ENCODE data around the gene MYLK4.
A peak's percentile ranks its signal among the peaks of the same experiment; 100 is the strongest.

The MYLK4 gene

DNA sequence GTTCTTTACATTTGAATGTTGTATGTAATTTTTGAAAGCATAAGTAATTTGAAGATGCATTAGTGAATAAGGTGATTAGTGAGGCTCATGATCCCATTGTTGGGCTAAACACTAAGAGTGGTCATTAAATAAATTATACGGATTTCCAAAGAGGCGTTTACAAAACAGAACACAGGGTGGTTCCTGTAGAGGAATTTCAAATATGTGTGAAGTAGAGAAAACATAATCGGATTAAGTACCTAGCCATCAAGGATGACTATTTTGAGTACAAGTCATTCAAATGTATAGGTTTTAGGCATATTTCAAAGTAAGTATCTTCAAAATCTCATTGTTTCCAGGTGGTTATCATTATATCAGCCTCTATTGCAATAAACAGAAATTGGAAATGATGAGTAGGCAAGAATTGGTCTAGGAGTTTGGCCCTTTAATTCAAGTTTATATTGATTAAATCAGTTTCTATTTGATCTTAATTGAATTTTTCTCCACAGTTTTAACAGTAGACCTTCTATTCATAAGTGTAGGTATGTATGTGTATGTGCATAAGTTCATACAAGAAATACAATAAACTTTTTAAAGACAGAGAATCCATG, 94.8 kb downstream of the MYLK4 start:
- no peak for DNase-seq

DNA sequence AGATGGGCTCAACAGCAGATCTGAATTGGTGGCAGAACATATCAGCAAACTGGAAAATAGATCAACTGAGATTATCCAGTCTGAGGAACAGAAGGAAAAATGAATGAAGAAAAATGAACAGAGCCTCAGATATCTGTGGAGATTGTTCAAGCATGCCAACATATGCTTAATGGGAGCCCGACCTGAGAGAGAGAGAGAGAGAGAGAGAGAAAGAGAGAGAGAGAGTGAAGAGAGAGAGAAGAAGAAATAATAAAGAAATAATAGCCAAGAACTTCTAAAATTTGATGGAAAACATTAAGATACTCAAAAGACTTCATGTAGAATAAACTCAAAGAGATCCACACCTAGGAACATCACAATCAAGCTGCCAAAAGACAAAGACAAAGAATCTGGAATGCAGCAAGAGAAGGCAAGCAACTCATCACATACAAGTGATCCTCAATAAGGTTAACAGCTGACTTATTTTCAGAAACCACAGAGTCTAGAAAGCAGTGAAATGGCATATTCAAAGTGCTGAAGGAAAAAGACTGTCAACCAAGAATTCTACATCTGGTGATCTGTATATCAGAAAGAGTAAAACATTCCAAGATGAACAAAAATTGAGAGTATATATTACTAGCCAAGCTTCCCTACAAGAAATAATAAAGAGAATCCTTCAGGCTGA, 97.2 kb downstream of the MYLK4 start:
- DNase-seq = no peak

DNA sequence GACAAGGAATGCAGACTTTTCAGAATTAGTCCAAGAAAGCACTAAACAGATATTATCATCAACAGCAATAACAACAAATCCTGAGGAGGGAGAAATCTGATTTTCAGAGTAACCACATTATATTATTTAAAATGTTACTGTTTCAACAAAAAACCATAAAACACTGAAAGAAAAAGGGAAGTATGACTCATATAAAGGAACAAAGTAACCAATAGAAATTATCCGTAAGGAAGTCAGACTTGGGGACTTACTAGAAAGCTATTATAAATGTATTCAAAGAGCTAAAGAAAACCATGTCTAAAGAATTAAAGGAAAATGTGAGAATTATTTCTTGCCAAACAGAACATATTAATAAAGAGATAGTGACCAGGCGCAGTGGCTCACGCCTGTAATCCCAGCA, 98.1 kb downstream of the MYLK4 start:
- DNase-seq = no peak

DNA sequence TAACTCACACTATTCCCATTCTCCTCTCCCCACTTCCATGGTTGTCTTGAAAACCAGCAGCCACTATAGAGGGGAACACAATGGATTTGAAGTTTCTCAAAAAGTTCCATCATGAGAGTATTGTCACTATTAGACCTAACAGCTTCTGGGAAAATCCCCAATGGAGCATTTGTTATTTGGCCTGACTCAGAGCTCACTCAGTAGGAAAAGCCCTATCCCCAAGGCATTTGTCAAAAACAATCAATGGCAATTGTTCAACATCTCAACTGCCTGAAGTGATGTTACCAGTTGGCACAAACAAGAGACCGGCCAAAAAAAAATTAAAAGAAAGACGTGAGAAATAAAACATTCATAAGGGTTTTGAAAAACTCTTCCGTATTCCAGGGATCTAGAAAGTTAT, 98.8 kb downstream of the MYLK4 start:
- DNase-seq = no peak

DNA sequence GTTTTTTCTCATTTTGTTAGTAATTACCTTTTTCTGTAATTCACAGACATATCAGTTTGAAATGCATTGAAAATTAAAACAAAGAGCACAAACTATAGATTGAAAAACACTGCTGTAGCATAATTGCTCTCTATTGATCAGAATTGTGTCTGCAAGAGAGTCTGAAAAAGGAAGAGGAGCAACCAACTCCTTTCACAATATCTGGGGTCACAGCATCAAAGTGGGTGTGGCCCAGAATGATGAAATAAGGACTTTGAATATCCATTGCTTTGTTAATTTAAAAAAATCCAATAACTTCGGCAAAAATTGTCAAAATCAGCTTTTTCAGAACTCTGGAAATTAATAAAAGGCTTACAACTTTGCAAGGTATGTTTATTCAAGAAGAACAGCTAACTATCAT, 99.2 kb downstream of the MYLK4 start:
- no peak for DNase-seq

DNA sequence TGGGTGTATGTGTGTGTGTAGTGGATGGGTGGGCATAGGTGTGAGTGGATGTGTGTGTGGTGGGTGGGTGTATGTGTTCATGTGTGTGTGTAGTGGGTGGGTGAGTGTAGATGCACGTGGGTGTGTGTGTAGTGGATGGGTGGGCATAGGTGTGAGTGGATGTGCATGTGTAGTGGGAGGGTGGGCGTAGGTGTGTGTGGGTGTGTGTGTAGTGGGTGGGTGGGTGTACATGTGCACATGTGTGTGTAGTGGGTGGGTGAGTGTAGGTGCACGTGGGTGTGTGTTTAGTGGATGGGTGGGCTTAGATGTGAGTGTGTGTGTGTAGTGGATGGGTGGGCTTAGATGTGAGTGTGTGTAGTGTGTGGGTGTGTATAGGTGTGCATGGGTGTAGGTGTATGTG, 104.4 kb downstream of the MYLK4 start:
- DNase-seq = no peak

DNA sequence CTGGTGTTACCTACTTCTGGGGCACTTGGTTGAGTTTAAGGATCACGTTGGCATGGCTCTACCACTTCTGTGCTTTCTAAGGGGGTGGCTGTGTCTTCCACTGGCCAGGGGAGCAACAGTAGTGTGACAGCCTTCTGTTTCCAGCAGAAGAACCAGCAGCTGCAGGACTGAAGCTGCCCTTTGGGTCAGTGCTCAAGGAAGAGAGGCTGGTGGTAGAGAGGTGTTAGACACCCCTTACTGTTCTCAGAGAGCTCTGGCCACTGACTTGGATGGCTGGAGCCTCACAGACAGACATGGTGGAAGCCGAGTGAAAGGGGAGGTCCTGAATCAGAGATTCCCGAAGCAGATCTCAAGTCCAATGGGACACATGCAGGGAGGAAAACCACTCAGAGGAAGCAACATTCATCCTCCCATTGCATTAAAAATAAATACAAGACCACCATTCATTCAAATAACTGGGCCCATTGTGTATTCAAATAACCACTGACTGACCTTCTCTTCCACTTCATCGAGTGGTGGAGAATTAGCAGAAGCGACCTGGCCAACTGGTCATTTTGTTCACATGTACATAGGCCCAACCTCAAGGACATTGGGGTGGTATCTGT, 106.7 kb downstream of the MYLK4 start:
- DNase-seq = no peak

DNA sequence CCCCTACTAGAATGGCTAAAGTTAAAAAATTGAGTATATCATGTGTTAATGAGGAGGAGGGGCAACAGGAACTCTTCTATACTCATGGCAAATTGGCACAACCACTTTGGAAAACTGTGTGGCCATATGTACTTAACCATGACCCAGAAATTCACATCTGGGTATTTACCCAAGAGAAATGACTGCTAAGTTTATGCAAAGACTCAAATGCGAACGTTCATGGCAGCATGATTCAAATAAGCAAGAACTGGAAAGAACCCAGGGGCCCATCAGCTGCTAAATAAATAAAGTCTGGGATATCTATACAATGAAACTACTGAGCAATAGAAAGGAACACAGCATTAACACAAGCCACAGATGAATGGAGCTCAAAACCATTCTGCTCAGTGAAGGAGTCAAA, 107.6 kb downstream of the MYLK4 start:
- peak; percentile 90 to 95 for DNase-seq

DNA sequence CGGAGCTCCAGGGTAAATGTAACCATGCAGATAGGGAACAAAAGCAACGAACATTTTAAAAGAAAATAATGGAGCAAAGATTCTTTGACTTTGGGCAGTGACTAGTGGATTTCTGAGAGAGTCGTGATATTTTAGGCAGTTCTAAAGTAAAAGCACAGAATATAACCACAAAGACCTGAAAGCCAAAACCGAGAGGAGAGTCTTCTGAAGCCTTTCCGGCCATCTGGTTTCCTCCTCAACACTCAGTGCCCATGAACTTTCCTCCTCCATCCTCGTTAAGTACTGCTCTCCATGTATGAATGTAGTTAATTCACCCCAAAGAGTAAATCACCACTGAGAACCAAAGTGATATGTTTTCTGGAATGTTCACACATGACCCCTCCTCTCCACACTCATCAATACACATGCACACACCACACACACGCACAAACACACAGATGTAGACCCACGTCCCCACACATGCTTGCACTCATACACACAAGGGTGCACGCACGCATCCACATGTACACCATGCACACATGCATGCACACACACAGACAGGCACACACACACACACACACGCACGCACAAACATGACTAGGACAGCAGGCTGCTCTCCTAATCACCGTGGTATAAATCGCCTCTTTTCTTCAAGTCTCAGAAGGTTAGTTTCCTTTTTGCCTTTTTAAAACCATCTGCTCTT, 109.5 kb downstream of the MYLK4 start:
- DNase-seq = no peak

DNA sequence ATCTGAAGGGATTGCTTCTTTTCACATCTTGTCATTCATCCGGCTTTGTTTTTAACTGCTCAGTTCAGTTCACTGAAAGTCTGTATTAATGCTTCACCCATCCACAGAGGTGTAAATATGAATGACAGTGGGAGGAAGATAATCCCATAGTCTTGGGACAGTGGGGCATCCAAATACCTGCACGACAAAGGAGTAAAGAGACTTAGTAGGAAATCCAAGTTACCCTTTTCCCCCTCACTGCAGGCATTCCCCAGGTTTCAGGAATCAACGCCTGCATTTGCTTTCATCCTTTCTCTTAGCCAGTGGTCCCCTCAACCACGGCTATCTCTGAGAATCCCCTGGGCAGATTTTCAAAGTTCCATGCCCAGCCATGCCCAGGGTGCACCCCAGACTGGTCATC, 110.2 kb downstream of the MYLK4 start:
- DNase-seq = no peak

DNA sequence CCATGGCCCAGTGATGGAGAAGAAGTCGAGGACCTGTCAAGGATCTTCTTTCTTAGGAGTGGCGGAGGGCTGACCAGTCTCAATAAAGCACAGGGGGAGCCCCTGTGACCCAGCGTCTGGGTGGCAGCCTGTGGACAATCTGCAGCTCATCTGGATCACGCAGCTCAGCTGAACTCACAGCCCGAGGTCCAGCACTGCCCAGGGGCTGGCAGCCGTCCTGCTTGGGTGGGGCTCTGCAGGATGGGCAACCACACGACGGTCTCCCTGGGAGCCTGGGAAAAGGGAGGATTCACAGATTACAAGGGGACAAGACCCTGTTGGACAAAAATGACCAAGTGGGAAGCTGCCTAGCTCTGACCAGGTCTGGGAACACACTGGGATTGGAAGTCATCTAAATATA, 110.8 kb downstream of the MYLK4 start:
- DNase-seq = no peak

DNA sequence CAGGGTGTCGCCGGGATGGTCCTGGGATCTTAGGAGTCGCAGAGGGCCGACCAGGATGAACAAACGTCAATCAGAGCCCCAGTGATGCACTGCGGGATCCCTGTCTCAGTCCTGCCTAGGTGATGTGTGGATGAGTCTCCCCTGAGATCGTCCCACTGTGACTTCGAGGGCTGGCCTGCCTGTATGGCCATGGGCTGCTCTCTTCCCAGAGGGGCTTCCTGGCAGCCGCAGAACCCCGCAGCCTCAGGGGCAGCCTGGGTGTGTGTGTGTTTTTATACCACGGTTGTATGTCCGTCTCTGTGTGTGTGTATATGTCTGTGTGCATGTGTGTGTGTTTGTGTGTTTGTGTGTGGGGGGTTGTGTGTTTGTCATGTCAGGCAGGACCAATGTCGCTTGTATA, 111.6 kb downstream of the MYLK4 start:
- no peak for DNase-seq

DNA sequence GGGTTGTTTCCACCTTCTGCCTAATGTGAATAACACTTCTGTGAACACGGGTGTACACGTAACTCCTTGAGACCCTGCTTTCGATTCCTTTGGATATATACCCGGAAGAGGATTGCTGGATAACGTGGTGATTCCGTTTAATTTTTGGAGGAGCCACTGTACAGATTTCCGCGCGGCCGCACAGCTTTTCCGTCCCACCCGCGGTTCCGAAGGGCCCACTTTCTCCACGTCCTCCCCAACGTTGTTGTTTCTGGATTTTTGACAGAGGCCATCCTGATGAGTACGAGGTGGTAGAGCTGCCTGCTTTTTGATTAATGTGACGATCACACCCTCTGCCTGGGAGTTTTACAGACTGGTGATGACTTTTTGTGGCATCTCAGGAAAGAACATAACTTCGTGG, 114.0 kb downstream of the MYLK4 start:
- no peak for DNase-seq

DNA sequence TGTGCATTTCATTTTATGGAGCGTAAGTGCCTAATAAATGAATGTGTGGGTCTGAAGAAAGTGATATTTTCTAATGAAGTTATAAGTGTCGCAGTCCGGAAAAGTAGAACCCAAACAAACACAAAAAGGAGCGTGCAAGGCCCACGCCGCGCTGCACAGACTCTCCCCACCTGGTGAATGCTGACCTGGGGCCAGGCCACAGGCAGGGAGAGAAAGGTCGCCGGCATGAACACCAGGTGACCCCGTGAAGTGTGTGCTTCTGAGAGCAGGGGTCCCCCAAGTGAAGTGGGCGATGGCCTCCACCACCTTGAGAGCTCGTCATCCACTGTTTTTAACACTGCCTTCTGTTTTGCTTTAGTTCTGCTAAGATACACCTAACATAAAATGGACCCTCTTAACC, 114.8 kb downstream of the MYLK4 start:
- DNase-seq = no peak

DNA sequence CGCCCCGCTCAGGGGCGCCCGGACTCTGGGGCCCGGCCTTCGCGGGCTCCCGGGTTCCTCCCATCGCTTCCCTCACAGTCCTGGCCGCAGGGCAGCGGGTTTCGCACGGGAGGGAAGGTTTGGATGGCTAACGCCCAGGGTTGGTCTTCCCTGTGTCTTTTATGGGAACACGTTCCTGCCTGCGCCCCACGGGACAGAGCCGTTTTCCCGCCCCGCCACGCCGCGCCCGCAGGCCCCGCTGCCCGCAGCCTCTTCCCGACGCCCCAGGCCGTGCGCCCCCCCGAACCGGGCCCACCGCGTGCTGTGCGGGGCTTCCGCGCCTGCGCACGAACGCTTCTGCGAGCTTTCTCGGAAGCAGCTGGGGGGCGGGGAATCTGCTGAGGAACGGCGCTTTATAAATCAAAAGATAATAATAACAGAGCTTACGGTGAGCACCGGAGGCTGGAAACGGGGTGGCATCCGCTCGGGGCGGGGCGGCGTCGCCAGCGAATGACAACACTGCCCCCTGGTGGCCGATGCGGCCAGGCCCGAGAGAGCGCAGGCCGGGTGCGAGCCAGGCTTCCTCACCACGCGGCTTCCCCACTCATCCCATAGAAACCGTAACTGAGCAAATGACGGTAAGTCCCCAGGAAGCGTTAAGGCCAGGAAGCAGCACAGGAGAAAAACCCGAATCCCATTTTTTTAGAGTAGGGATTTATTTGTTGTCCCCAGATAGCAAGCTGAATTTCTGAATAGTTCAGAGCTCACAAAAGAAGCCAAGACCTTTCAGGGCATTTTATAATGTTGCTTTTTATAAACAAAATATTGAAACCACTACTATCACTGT, 116.4 kb downstream of the MYLK4 start:
- peak; percentile 63 to 92 for DNase-seq

DNA sequence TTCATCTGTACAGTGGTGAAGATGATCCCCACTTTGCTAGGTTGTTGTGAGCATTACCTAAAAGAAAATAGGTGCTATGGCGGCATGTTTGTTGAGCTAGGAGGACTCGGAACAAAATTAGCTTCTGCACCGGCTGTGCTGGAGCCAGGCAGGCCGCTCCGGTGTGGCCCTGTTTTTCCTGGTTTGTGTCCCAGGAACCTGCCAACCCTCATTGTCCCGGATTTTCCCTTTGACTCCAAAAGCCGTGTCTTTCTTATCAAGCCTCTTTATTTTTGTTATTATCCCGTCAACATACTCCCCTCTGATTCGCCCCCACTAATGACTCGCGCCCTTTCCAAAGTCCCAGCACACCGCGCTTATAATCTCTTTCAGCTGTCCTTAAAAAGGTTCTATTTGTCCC, 117.0 kb downstream of the MYLK4 start:
- no peak for DNase-seq

DNA sequence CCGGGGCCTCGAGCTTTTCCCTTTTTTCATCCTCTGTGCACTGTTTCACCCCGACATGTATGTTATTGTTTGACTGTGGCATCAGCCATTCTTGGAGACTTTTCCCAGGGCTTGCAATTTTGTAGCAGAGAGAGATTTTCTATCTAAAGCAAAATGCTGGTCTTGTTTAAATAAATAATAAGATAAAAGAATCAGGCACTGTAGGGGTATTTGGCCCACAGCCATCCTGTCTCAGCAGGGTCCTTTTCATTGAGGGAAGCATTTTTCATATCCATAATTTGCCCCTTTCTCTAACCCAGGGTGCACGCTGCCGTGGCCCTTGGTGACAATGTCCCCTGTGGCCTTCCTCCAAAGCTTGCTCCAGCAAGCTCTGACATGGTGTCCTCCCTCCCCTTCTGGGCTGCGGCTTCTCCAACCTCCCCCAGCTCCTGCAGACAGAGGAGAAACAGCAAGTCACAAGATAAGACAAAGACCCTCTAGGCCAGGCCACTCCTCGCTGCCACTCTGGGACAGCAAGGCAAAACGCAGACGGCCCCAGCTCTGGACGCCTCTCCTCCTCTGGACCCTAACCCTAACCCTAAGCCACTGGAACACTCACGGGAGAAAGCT, 117.6 kb downstream of the MYLK4 start:
- DNase-seq = no peak

DNA sequence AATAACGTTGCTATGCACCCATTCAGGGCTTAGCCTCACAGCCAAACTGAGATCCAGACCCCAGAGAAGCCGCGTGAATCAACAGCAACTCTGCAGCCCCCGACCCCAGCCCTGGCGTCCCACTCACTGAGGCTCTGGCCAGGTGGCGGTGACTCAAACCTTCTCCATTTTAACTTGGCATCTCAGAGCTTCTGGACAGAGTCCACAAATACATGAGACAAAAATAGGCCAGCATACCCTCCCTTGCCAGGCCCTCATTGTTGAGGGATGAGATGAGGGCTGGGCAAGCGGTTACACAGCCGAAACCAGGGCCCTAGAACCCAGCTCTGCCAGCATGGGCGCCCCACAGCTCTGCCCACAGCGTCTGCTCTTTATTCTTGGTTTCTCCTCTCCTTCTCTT, 118.4 kb downstream of the MYLK4 start:
- no peak for DNase-seq

DNA sequence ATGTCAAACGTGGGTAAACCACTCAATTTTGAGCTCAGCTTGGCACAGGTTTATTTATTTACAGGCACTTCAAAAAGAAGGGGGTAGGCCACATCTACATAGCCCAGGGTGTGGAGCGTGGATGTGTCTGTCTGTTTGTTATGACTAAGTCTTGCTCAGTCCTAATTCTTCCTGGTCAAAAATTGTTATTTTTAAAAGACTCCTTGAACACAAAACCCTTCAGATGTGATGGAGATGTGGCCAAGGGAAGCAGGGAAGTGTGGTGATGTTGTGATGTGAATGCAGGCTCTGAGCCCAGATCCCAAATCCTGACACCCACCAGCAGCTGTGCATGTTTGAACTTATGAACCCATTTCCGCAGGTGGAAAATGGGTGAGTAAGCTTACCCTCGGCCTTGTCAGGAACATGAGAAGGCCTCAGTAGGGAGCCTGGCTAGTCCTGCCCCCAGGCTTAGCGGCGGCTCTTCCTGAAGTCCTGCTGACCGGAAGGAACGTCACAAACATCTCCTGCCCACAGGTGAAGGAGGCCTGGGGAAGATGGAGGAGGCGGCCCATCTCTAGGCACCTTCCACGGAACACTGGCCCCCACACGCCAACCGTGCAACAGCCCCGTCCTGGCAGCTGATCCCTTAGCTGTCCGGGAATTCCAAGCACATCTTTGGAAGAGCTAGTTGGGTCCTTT, 119.7 kb downstream of the MYLK4 start:
- DNase-seq = no peak

DNA sequence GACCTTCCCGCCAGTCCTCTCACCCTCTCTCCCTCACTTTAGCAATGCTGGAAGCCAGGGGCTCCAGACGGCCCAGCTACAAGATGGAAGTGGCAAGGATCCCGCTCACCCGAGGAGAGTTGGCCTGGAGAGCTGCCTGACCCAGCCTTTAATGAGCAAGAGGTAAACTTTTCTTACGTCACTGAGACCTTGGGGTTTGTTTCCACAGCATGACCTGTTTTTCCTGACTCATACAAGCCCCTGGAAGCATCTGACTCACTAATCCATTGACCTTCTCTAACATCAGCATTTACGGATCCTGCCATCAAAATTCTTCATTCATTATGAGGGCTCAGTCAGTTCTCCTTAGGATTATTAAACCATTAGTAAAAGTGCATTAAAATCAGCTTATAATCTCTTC, 120.4 kb downstream of the MYLK4 start:
- DNase-seq = no peak

DNA sequence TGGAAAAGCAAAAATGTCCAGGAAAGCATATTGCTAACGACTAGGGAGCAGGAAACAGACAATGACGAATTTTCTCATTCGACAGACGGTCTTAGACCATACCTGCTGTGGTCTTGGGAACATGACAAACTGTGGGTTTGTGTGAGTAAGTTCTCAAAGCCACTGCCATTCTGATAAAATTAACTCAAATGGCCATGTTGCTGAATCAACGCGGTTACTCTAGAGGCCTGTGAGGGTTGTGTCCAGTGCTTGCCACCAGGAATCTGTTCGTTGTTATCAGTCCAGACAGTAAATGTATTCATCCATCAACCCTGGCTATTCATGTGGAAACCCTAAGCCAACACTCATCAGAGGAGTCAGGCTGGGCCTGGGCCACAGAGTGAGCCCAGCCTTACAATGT, 124.3 kb downstream of the MYLK4 start:
- no peak for DNase-seq

DNA sequence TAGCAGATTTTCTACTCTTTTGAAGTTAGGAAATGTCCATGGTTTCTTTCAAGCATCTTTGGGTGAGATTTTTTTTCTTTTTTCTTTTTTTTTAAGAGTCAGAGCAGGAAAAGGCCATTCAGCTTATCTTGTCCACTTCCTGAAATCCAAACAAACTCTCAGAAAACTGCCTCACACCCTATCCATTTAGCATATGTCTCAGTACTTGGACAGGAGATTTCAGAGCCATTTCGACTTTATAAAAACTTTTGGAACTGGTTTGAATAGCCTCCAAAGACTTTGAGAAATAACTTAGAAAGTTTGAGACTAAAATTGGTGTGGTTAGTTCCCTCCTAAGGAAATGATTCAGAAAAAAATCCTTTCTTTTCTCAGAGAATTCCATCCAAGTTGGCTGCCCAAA, 125.1 kb downstream of the MYLK4 start:
- no peak for DNase-seq

Measured in NCI-H526 (cell line).